ENCODE results near the gene ABCC4. TPM values are rescaled to one million over a fixed set of nuclear protein-coding genes. Genes with fewer than 3 reads are reported as not detected.

ABCC4 gene
- total RNA-seq, 4 donors from 2014 or later = 15.8 to 26.0 (median 23.8) TPM

DNA sequence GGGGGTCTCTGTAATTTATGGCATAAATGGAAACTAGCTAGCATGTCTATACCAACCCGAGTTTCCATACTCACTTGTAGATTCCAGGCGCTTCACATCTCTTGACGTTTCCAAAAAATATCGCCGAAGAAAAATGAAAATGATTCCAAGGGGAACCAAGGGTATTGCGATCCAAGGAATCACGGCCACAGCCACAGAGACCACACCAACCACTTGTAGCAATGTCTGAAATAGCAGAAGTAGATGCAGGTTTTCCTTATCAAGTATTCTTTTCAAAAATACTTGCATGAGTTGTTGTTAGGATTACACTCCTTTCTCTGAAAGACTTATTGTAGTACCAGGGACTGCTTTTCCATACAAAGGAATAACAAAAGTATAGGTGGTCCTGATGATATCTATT, 218.2 kb downstream of the ABCC4 start:
- Histone ChIP-seq H3K4me3 (no peak overlapping the region), H3K4me1 (no peaks in the 10 kb centered on the region), H3K27ac (no peak overlapping the region), H3K27me3 (no peaks in the 10 kb centered on the region), H3K9me3 (no peaks in the 10 kb centered on the region), H3K36me3 (no peaks in the 10 kb centered on the region)
- TF ChIP-seq POLR2A (IDR thresholded peaks at IDR 0.05) (no peak), POLR2AphosphoS5 (IDR thresholded peaks at IDR 0.05) (no peak), CTCF (IDR thresholded peaks at IDR 0.05) (no peak), EP300 (IDR thresholded peaks at IDR 0.05; ENCODE audit: low read depth) (no peak)
- in situ Hi-C loops (cut with MboI; ENCODE audit: low pct_ligation_motif_present in 1 of 4, low pct_unique_long_range_greater_than_20kb in 1 of 4, low sequenced_read_pairs in 3 of 4) (no loop called here), intact Hi-C loops (cut with DNase I; ENCODE audit: low total_unique reads) (no loop called here)
- 97% methylated on average over 7 of the region's 7 CpGs for WGBS, 2 donors (ENCODE audit: low coverage in 1 of 2)
- no peak for DNase-seq

- Histone ChIP-seq H3K4me1 (no peaks in the 10 kb centered on the region), H3K27me3 (no peaks in the 10 kb centered on the region), H3K27ac (no peak overlapping the region), H3K4me3 (no peak overlapping the region), H3K36me3 (no peaks in the 10 kb centered on the region), H3K9me3 (no peaks in the 10 kb centered on the region)
- in situ Hi-C loops (cut with MboI; ENCODE audit: low pct_ligation_motif_present in 1 of 4, low pct_unique_long_range_greater_than_20kb in 1 of 4, low sequenced_read_pairs in 3 of 4) = no loop called here
- 77% methylated on average over 5 of the region's 5 CpGs; no CpG with 5 or more reads in 1 of the 2 donors for WGBS, 2 donors (ENCODE audit: low coverage in 1 of 2)
- intact Hi-C loops (cut with DNase I; ENCODE audit: low total_unique reads) = no loop called here
- TF ChIP-seq CTCF (IDR thresholded peaks at IDR 0.05) (no peak), POLR2AphosphoS5 (IDR thresholded peaks at IDR 0.05) (no peak), POLR2A (IDR thresholded peaks at IDR 0.05) (no peak), EP300 (IDR thresholded peaks at IDR 0.05; ENCODE audit: low read depth) (no peak)
- no peak for DNase-seq
Observed at GRCh38 chr13:95075506-95075905, 225.7 kb downstream of the ABCC4 start.

DNA sequence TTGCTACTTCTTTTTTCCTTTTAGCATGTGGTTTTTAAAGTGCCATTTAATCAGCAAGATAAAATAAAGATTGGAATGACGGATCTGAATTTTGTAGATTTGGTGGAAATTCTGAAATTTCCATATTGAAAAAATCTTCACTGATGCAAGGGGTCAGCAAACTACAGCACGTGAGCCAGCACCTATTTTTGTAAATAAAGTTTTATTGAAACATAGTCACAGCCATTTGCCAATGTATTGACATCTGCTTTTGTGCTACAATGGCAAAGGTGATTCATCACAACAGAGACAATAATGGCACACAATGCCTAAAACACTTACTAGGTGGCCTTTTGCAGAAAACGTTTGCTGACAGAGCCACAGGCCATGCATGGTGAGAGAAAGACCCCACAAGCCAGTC, 226.4 kb downstream of the ABCC4 start:
- H3K9me3 ChIP-seq = no peaks in the 10 kb centered on the region
- in situ Hi-C loops (cut with MboI; ENCODE audit: low pct_ligation_motif_present in 1 of 4, low pct_unique_long_range_greater_than_20kb in 1 of 4, low sequenced_read_pairs in 3 of 4) (no loop called here), intact Hi-C loops (cut with DNase I; ENCODE audit: low total_unique reads) (no loop called here)
- DNase-seq = no peak
- H3K27me3 ChIP-seq = no peaks in the 10 kb centered on the region
- WGBS, 2 donors (ENCODE audit: low coverage in 1 of 2) = 92 to 95% methylated on average over 3 of the region's 3 CpGs
- no peak overlapping the region for H3K4me3 ChIP-seq
- TF ChIP-seq EP300 (IDR thresholded peaks at IDR 0.05; ENCODE audit: low read depth) = no peak
- no peak for TF ChIP-seq POLR2A (IDR thresholded peaks at IDR 0.05)
- TF ChIP-seq POLR2AphosphoS5 (IDR thresholded peaks at IDR 0.05) = no peak
- TF ChIP-seq CTCF (IDR thresholded peaks at IDR 0.05) = no peak
- no peaks in the 10 kb centered on the region for H3K4me1 ChIP-seq
- H3K36me3 ChIP-seq = no peaks in the 10 kb centered on the region
- H3K27ac ChIP-seq = no peak overlapping the region

DNA sequence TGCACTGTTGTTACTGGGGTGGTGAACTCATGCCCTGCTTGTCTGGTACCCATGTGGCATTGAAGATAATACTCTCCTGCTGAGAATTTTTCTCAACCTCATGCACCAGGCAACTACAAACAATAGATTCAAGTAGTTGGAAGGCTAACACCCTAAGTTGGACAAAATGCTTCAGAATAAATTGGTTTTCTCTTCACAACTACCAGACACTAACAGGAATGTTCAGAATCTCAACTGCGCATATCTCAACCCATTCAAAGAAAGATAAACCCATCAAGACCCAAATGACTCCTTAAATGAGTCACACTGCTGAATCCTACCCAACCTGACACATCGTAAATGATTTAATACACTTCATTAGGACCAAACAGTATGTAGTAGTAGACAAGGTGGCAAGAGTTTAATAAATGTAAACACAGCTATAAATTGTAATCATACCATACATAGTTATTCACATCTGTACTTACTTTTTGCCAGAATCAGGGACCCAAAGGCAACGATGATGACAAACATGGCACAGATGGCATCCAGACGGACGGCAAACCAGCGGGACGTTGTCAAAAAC, 227.4 kb downstream of the ABCC4 start:
- intact Hi-C loops (cut with DNase I; ENCODE audit: low total_unique reads) = no loop called here
- in situ Hi-C loops (cut with MboI; ENCODE audit: low pct_ligation_motif_present in 1 of 4, low pct_unique_long_range_greater_than_20kb in 1 of 4, low sequenced_read_pairs in 3 of 4) = no loop called here
- H3K27me3 ChIP-seq = no peaks in the 10 kb centered on the region
- H3K4me1 ChIP-seq = no peaks in the 10 kb centered on the region
- TF ChIP-seq CTCF (IDR thresholded peaks at IDR 0.05) (no peak), POLR2A (IDR thresholded peaks at IDR 0.05) (no peak), EP300 (IDR thresholded peaks at IDR 0.05; ENCODE audit: low read depth) (no peak), POLR2AphosphoS5 (IDR thresholded peaks at IDR 0.05) (no peak)
- no peak overlapping the region for H3K27ac ChIP-seq
- no peak for DNase-seq
- H3K4me3 ChIP-seq = no peak overlapping the region
- H3K9me3 ChIP-seq = no peaks in the 10 kb centered on the region
- 88 to 96% methylated on average over 6 to 7 of the region's 7 CpGs for WGBS, 2 donors (ENCODE audit: low coverage in 1 of 2)
- no peaks in the 10 kb centered on the region for H3K36me3 ChIP-seq

All from transverse colon (tissue), 4 donors.